Activated CD4-positive, CD25-positive, alpha-beta regulatory T cell treated with anti-CD3 and anti-CD28 coated beads, Interleukin-2, amount 50 U/mL, for 16 hours (primary cell): Measurements from ENCODE around the gene MSRB3.
"Not testable (repeated sequence)": the region's sequence is repeated elsewhere in the genome, so short reads cannot be mapped to it uniquely, and the experiment has no call there.

Source experiments
- DNase-seq: peaks from one replicate; pipeline ENCODE4 v3.0.0-alpha.2; 2020; ENCODE audit warnings: low read depth, low spot score

The MSRB3 gene

DNA sequence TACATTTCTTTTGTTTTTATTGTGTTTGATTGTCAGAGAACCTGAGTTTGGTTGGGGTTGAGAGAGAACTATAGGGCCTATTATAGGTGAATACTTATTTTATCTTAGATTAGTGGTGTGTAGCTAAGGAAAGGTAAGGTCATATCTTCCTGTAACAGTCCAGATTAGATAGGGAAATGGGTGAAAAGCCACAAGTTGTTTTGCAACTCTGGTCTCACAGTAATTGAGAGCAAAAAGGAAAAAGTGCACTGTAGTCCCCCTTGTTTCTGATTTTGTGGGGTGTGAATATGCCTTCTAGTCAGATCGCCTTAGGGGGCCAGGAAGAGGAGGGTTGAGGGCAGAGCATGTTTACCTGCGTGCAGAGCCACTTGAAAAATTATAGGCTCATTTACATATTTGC lies 8.9 kb downstream of the MSRB3 start:
- DNase-seq = no peak

DNA sequence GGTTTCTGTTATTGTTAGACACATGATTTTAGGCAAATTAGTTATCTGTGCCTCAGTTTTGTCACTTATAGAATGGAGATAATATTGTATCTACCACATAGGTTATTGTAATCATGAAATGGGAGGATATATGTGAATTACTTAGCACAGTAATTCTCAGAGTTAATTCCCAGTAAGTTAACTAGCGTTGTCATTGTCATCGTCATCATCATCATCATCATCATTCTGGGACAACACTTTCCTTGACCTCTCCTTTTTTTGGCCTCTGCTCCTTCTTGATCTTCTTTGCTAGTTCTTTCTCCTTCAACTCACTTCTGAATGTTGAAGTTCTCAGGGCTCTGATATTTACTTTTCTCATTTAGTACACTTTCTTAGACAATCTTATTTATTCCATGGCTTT lies 13.8 kb downstream of the MSRB3 start:
- DNase-seq = no peak

DNA sequence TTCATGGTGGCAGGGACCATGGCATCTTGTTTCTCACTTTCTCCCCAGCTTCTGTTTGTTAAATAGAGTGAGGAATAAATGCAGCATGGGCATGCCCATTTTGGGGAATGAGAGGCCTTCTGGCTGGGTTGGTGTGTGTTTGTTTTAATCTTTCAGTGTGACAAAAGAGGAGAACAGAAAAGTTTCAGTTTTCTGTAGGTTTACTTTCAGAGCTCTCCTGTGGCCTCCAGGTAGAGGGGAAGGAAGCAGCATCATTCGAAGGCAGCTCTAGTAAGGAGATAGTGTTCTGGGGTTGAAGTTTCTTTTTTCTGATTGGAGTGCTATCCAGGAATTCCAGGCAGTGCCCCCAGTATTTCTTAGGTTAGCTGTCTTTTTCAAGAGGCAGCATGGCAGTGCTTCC lies 15.3 kb downstream of the MSRB3 start:
- no peak for DNase-seq

DNA sequence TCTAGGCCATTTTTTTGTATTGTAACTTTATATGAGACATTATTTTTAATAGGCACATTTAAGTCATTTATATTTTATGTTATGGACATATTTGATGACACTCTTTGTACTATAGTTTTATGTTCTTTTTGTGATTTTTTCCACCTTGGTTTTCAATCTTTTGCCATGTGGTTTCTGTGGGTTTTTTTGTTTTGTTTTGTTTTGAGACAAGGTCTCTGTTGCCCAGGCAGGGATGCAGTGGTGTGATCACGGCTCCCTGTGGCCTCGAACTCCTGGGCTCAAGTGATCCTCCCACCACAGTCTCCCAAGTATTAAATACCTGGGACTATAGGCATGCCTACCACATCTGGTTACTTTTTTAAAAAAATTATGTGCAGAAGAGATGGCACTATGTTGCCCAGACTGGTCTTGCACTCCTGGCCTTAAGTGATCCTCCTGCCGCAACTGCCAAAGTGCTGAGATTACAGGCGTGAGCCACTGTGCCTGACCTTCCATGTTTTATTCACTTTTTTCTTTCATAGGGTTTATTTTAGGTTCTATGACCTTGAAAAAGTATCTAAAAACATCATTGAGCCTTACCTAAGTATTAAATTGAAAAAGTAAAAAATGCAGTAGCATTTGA lies 16.3 kb downstream of the MSRB3 start:
- no peak for DNase-seq

DNA sequence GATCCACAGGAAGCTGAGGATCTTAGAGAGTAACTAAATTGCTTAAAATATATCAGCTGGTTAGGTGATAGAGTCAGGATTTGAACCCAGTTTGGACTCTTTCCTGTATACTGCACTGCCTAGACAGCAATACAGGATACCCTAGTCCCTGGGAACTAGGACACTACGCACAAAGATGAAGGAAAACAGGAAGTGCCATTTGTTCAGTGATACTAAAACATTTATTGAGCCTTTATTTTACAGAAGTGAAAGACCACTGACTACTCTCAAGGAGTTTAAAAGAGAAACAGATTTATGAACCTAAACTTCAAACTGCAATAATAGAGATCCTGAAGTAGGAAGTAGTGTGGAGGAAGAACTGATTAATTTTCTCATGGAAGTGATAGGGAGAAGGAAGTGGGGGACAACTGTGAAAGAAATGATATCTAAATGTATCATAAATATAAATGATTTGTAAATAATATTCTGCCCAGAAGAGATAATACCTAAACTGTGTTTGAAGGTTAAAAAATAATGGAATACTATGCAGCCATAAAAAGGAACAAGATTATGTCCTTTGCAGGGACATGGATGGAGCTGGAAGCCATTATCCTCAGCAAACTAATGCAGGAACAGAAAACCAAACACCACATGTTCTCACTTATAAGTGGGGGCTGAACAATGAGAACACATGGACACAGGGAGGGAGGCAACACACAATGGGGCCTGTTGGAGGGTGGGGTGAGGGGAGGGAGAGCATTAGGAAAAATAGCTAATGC lies 18.2 kb downstream of the MSRB3 start:
- no peak for DNase-seq

DNA sequence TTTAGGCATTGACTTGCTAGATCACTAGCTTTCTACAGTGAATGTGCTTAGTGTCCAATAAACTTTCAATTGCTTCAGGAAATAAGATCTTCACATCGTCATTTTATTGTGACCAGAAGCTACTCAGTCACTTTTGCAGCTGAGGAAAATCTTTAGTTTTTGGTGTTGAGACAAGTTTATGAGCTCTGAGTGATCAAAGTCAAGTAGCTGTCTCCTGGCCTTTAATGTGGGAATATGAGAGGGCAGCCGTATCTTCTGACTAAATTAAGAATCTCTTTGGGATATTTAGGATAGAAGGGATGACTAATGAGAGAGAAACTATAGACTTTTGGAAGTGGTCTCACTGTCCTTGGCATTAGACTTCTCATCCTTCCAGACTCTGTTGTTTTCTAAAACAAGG lies 21.6 kb downstream of the MSRB3 start:
- no peak for DNase-seq

DNA sequence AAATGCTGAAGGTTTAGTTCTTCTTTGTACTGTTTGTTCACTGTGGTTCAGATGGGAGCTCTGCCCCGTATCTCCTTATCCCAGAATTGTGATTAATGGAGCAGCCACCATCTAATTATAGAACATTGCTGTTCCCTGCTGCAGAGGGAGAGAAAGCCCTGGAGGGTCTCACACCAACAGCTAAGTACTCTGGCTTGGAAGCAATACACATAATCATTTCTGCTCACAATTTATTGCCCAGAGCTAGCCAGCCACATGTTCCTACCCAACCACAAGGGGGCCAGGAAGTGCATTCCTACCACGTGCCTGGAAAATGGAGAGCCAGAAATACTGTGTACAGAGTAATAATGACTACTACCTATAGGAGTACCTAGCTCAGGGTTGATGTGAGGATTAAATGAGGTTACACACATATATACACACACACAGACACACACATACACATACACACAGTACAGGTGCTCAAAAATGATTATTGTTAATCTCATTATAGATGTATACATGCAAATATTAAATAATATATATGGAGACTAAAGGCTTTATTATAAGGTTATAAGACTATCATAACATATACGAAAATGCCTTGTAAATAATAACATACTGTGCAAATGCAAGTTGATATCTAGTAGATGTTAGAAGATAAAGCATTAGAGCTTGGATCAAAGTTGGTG lies 22.3 kb downstream of the MSRB3 start:
- no peak for DNase-seq

DNA sequence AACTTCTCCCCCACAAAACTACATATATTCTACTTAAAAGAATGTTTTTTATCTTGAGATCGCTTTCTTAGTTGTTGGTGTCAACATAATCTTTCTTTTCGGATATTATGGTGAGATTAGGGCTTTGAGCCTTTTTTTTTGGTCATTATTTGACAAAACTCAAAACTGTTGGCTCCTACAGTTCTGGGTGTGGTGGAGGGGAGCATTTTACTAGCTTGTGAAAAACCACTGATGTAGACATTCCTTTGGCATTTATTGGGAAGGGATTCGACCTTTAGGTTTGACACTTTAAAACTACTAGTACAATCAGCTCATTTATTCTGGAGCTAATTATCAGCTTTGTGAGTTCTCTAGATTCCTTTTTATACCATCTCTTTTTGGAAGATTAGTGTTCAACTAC lies 24.4 kb downstream of the MSRB3 start:
- no peak for DNase-seq

DNA sequence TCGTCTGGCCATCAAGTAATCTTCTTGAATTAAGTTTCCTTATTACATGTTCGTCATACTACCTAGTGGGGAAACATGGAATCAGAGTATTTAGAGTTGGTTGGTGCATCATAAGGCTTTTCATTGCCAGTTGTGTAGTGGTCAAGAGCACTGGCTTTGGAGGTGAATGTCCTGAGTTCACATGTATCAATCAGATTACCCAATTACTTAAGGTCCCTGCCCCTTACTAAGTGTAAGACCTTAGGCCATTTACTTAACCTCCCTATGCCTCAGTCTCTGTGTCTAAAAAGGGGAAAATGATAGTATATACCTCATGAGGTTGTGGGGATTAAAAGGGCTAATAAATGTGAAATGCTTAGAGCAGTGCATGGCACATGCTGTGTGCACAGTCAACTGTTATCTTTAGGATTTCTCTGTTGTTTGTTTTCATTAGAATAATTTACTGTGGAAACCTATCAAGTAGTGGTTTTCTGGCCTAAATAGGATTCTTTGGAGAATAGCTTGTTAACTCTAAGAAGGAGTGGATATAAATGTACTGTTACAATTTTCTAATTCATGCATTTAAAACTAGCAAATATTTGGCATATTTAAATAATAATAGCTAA lies 27.0 kb downstream of the MSRB3 start:
- DNase-seq = no peak

DNA sequence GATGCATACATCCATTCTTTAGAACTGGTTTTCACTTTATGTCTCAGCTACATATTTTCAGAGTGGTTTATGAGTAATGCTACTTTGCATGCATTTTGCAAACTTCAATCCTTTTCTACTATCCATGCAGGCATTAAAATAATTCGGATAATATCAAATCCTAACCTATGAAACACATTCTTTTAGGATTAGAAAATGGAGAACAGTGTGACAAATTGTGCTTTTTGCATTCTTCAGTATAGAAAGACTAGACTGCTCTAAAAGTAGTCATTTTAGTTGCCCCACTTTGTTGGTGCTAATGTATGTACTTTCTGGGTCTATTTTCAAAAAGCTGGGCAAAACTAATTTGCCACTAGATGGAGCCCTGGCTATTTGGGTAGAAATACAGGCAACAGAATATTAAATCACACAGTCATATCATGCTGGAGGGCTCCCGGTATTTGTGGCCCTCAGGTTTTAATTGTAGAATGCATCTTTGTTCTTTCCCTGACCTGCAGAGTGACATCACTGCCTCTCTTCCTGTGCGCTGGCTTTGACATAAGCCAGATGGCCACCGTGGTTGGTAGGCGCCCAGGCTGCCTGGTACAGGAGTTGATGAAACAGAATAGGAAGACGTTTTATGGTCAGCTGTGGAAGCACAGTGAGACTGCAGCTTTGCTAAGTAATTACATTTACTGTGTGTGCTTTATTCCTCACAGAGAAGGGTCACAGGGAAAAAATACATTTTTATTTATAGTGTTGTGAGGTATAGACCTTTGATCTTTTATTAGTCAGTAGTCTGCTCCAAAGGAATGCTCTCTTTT lies 28.1 kb downstream of the MSRB3 start:
- no peak for DNase-seq

DNA sequence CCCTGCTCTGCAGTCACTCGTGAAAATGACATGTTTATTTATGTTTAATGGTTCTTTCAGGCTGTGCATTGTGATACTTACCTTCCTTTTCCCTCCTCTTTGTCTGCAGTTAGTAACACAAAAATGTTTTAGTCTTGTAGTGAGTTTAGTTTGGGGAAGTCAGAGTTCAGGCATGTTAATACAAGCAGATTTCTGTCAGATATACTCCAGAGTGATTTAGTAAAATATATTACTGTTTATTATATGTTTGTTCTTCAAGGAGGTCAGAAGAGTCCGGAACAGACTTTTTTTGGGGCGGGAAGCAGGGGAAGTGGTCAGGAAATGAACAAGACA lies 28.7 kb downstream of the MSRB3 start:
- no peak for DNase-seq

DNA sequence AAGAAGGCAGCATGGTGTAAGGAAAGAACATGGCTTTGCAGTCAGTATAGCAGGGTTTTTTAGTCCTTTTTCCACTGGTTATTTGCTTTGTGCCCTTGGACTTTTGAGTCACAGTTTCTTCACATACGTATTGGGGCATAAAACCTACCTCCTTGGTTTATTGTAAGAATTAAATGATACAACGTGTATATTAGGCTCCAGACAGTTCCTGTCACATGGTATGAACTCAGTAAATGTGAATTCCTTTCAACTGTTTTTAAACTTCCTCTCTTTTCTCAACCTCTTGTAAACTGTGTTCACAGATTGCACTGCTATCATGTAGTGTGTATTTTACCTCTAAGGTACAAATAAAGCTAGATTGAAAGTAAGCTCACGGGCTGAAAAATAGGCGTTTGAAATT lies 29.5 kb downstream of the MSRB3 start:
- no peak for DNase-seq

DNA sequence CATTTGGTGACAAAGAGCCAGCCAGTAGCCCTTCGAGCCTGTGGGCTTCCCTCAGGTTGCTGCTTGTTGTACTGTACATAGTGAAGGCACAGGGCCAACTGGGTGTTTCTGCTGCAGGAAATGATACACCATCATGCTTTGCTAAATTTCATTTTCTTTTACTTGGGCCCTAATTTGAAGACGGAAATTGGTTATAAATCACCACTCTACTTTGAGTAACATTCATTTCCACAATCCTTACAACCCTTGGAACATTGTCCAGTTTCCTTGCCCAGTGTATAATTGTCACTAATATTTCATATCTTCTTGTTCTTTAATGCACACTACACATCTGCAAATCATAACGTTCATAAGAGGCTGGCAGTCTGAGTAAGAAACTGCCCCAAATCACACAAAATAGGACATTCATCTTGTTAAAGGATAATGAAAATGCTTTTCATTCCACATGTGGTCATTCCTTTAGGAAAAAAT lies 30.2 kb downstream of the MSRB3 start:
- no peak for DNase-seq

DNA sequence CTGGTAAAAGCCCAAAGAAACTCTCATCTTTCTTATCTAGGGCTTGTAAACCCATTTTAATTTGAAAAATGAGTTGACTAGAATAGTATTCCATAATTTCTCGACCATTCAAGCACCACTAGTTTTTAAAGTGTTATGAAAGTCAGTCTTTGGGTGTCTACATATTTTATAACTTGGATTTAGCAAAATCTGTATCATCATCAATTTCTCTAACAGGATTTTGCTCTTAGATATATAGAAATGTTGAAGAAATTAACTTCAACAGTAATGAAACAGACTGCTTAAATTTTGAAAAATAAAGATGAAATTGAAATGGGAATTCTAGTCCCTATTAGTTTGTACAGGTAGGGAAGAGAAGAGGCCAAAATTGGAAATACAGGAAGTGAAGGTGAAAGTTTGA lies 32.8 kb downstream of the MSRB3 start:
- no peak for DNase-seq

DNA sequence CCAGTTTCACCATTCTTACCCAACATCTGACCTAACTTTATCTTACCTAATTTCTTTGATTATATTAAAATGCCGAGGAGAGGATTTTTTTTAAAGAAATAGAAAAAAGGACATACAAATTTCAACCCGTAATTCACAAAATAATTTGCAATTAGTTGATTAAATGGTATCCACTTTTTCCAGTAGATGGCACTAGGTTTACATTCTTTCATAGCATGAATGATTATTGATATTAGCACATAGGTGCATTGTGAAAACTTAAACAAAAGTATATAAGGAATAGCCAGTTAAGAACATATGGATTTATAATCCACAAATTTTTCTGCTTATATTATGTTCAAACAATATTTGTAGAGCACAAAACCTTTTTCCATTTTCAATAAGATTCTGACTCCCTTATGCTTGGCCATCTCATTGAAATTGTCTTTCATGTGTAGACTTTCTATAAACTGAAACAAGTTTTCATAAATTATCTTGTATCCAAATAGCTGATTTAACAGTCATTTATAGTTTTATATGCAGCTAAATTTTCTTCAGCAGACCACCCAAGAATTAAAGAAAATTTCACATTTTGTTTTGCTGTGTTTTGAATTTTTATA lies 35.3 kb downstream of the MSRB3 start:
- DNase-seq = no peak

DNA sequence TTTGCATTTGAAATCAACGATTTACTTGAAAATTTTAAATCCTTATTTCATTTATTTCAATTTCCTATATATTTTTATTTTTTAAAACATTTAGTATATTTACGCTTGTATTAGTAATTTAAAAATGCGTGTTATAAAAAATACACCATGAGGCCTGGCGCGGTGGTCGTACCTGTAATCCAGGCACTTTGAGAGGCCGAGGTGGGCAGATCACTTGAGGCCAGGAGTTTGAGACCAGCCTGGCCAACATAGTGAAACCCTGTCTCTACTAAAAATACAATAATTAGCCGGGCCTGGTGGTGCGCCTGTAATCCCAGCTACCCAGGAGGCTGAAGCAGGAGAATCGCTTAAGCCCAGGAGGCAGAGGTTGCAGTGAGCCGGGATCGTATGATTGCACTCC lies 36.8 kb downstream of the MSRB3 start:
- DNase-seq = not testable (repeated sequence)

DNA sequence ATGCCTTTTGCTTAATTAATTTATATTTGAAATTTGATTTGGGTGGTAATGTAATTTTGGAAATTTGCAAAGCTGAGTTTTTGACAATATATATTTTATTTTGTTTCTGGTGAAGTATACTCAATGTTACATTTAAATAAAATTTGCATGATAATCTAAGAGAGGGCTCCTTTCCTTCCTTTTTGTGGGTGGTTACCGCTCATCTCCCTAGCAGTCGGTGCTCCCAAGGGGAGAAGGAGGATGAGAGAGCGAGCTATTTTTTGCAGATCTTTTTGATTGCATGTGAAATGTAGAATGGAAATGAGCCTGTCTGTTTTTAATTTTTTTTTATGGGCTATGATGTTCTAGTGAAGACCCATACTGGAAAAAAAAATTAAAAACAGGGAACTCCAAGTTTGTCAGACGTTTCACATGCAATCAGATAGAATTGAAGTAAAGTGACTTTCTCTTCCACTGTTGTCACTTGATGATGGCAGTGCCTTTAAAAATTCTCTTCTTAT lies 39.8 kb downstream of the MSRB3 start:
- DNase-seq = no peak

DNA sequence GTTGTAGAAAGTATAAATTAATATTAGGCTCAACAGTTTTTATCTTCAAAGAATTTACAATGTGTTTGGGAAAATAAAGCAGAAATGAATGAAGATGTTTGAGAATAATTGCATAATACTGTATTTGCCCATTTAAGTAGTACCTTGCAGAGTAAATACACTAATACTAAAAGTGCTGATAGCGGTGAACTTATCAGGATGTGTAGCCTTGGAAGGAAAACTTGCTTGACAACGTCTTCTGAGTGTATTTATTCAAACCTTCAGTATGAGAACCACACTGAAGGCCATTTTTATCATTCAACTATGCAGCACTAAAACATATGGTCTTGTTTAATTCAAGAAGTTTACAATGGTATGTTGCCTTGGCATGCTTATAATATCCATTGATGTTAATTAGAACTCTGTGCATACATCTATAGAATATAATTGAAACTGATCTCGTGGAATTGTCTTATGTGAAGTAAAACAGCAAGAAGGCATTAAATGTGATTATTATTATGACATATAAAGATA lies 41.3 kb downstream of the MSRB3 start:
- DNase-seq = no peak

DNA sequence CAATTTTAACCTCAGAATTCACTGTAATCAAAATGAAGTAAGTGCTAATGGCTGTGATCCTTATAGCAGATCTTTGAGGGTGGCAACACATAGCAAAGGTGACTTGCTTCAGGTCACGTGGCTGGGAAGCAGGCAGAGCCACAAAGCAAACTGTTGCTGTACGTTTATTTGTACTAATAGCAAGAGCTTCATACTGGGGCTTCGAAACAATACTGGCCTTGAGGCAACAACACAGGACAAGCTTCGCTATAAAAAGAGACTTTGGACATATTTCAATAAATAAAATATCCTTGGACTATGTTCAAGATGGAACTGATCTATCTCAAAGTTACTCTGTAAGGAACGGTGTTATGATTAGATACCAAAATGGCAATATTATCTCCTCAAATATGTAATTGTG lies 44.6 kb downstream of the MSRB3 start:
- no peak for DNase-seq

DNA sequence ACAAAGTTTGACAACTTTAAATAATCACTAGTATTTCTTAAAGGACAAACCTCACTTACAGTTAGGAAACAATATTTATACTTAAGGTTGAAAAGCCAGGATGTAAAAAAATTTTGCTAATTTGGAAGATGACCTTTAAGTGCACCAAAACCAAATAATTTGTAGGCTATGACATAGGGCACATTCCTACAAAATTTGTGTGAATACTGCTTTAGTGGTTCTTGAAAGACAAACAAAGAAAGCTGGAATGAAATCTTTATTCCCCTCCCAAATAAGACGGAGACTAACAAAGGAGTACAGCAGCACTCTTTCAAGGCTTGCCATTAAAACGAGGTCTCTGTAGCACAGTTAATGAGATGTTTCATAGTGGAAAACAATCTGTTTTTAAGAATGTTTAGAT lies 45.6 kb downstream of the MSRB3 start:
- no peak for DNase-seq

DNA sequence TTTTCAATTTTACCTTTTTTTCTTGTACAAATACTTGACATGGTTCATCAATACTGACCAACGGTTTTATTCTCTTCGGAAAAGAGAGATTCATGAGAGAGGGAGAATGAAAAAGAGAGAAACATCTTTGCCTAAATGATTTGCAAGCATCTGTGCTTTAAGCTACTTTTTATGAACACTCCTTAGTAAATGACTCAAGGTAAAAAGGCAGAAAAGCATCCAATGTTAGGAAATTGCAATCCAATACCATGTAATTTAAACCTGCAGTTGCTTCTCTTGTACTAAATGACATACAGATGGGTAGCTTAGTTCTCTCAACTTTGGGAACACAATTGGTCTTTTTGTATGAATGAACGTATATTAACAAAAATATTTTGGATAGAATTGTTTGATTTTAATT lies 46.1 kb downstream of the MSRB3 start:
- DNase-seq = no peak
